ENCODE results near the gene PSMC3. TPM values are rescaled to one million over a fixed set of nuclear protein-coding genes. Genes with fewer than 3 reads are reported as not detected.

The PSMC3 gene
- total RNA-seq, 1 donor from 2014 or later = 169 TPM

DNA sequence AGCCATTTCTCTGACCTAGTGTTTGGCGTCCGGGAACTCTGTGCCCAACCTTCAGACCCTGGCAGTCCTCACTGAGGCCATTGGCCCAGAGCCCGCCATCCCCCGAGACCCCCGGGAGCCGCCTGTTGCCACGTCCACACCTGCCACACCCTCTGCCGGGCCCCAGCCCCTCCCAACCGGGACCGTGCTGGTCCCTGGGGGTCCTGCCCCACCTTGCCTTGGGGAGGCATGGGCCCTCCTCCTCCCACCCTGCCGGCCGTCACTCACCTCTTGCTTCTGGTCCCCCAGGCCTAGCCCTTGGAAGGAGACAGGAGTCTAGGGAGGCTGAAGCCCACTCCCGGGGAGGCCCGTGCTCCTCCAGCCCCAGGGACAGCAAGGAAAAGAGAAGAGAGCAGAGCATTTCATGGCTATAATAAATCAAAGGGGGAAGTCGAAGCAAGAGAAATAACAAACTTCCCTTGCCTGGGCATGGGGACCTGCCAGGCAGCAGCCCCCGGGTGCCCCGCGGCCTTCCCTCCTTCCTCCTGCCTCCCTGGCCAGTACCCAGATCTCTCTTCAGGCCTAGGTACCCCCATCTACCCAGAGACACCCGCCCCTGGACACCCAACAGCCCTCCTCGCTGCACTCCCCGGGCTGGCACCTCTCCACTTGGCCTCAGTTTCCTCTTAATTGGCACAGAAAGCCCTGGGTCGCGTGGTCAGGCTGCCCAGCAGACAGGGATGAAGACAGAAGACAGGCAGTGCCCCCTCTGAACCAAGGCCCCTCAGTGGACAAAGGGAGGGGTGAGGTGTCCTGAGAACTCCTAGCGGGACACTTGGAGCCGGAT is 30.8 kb downstream of the PSMC3 start:
- TF ChIP-seq, protein P1, sequence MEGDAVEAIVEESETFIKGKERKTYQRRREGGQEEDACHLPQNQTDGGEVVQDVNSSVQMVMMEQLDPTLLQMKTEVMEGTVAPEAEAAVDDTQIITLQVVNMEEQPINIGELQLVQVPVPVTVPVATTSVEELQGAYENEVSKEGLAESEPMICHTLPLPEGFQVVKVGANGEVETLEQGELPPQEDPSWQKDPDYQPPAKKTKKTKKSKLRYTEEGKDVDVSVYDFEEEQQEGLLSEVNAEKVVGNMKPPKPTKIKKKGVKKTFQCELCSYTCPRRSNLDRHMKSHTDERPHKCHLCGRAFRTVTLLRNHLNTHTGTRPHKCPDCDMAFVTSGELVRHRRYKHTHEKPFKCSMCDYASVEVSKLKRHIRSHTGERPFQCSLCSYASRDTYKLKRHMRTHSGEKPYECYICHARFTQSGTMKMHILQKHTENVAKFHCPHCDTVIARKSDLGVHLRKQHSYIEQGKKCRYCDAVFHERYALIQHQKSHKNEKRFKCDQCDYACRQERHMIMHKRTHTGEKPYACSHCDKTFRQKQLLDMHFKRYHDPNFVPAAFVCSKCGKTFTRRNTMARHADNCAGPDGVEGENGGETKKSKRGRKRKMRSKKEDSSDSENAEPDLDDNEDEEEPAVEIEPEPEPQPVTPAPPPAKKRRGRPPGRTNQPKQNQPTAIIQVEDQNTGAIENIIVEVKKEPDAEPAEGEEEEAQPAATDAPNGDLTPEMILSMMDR (conservative IDR thresholded peaks at IDR 0.05; ENCODE audit: low read depth, low read length) = no peak
- DNase-seq (ENCODE audit: low read depth) = no peak
- H3K4me3 ChIP-seq (ENCODE audit: low read depth, low read length) = no peak overlapping the region

DNA sequence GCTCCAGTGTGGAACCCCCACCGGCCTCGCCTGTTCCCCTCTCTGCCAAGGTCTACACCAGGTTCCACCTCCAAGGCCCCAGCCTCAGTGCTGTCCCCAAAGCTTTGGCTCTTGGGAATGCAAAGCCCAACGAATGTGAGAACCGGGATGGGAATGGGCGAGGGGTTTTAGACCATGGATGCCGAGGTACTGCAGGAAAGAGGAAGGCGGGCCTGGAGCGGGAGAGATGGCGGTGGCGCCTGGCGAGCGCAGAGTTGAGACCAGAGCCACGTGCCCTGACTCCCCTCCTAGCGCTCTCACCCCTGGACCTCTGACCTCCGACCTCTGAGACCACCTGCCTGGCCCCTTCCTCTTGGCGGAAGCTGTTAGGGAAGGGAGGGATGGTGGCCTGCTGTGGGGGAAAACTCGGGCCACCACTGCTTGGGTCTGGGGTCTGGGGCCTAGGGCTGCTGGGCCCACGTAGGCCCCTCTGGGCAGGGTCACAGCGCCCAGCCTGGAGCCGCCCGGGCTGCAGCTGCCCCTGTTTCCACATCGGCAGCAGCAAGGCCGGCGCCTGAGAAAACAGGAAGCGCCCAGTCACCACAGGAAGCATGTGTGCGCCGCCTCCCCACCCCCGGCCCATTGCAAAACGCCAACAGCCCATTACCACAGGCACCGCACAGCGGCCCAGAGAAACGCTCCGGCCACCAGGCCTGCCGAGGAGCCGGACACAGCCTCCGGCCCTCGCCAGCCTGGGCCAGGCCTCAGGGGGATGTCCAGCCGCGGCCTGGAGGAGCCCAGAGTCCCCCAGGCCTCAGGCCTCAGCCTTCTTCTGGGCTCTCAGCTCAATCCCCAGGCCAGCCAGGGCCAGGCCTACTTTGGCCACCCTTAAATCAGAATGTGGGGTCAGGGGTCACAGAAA is 31.7 kb downstream of the PSMC3 start:
- H3K4me3 ChIP-seq (ENCODE audit: low read depth, low read length) = no peak overlapping the region
- TF ChIP-seq, protein P1 (conservative IDR thresholded peaks at IDR 0.05; ENCODE audit: low read depth, low read length) = no peak
- DNase-seq (ENCODE audit: low read depth) = no peak

DNA sequence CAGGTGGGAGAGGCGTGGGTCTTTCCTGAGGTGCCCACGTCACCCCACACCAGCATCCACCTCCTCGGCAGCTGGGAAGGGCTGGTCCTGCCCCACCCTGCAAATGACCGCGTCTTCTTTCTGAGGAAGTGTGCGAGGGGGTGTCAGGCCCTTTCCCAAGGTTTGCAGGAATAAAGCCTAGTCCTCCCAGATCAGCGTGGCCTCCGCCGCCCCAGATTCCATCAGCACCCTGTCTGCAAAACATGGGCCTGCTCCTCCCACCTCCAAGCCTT is 32.3 kb downstream of the PSMC3 start:
- DNase-seq (ENCODE audit: low read depth) = no peak
- no peak overlapping the region for H3K4me3 ChIP-seq (ENCODE audit: low read depth, low read length)
- TF ChIP-seq, protein P1 (conservative IDR thresholded peaks at IDR 0.05; ENCODE audit: low read depth, low read length) = no peak

DNA sequence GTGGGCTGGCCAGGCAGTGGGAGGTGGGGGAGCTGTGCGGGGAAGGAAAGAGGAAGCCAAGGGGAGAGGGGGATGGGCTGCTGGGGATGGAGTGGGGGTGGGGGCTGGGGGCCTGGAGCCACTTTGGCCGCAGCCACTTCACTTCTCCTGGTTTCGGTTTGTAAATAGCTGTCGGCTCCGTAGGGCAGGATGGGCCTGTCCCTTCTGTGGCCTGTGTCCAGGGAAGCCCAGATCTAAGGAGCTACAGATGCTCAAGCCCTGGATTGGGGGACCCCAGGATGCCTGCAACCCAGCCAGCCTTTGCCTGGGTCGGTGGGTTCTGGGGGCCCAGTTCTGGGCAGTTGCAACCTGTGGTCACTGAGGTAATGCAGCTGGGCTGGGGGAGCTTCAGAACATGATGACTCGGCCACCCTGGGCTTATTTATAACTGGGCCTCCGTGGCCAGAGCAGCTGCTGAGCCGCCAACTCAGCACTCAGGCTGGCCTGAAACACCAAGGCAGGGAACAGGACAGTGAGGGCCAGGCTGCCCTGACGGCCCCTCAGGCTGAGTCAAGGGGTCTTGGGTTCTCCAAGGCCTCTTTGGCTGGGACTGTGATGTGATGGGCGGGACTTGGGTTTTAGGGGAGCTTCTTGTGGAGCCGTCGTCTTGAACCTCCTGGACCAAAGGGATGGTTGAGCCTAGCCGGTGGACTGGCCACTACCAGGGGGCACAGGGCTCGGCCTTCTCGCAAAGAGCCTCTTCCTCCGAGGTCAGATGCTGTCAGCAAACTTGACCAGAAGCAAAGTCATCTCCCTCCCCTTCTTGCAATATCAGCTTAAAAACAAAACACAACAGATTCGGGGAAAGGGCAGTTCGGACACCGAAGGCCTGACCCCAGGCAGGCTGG is 32.8 kb downstream of the PSMC3 start:
- H3K4me3 ChIP-seq (ENCODE audit: low read depth, low read length) = no peak overlapping the region
- no peak for DNase-seq (ENCODE audit: low read depth)
- TF ChIP-seq, protein P1 (conservative IDR thresholded peaks at IDR 0.05; ENCODE audit: low read depth, low read length) = no peak

DNA sequence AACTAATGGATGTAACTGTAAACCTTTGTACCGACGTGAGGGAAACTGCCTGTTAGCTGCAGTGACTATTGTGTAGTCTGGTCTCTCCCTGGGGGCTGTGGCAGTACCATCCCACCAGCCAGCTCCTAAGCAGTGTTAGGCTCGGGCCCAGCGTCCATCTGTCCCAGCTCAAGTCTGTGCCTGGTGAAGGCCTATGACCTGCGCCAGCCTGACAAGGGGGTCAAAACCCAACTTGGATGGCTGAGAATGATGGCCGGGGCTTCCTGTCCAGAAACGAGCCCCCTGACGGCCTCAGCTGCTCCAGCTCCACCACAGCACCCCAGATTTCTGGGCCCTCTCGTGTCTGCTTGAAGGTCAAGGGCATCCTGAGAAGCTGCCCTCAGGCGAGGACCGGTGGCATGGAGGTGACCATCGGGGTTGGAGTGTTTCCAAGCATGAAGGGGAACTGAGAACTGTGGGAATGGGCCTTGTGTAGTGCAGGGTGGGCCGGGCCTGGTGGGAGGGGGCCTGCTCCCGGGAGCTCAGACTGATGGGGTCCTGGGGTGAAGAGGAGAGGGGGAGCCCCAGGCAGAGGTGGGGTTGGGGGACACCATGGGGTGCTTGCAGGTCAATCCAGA is 33.6 kb downstream of the PSMC3 start:
- no peak overlapping the region for H3K4me3 ChIP-seq (ENCODE audit: low read depth, low read length)
- no peak for DNase-seq (ENCODE audit: low read depth)
- TF ChIP-seq, protein P1 (conservative IDR thresholded peaks at IDR 0.05; ENCODE audit: low read depth, low read length) = no peak

DNA sequence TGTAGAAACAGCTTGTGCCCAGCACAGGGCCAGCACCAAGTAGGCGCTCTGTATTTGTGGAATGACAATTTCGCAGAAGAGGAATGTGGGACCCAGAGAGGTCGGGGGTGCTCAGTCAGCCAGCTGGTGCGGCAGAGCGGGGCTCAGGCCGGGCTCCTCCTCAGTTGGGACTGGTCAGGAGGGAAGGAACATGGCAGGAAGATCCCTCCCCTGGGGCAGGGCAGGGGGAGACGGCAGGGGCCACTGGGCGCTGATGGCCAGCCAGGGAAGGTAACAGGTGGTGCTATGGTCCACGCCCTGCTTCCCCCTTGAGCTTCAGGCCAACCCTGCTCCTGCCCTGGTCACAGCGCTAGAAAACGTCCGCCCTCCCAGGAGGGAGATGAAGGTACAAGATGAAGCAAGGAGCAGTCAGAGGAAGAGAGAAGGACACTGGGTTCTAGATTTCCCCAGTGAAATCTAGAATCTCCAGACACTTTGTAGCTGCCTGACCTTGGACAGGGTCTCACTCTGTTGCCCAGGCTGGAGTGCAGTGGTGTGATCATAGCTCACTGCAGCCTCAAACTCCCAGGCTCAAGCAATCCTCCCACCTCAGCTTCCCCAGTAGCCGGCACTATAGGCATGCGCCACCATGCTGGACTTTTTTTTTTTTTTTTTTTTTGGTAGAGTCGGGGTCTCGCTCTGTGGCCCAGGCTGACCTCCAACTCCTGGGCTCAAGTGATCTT is 34.4 kb downstream of the PSMC3 start:
- TF ChIP-seq, protein P1 (conservative IDR thresholded peaks at IDR 0.05; ENCODE audit: low read depth, low read length) = no peak
- no peak overlapping the region for H3K4me3 ChIP-seq (ENCODE audit: low read depth, low read length)
- DNase-seq (ENCODE audit: low read depth) = no peak
